ENCODE data around the gene TTLL4. TPM values are rescaled to one million over a fixed set of nuclear protein-coding genes. Genes with fewer than 3 reads are reported as not detected.

TTLL4 gene
- total and polyA plus RNA-seq, 11 donors, result 5.3 to 14.0 (median 6.0) TPM

DNA sequence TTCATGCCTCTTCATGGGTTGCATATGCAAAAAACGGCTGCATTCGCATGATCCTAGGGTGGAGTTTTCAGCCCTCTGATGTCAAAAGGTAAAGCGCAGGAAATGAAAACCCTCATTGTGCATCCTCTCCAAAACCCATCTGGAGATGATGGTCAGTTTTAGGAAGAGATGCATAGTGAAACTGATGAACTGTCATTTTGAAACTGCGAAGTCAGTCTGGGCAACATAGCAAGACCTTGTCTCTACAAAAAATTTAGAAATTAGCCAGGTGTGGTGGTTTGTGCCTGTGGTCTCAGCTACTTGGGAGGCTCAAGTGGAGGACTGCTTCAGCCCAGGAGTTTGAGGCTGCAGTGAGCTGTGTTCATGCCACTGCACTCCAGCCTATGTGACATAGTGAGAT lies 2.5 kb upstream of the TTLL4 start:
- Histone ChIP-seq H3K27ac (no peak overlapping the region), H3K27me3 (no peaks in the 10 kb centered on the region), H3K36me3 (no peaks in the 10 kb centered on the region), H3K4me1 (peaks cover 0 to 20% (median 8%) of the 10 kb centered on the region in 12 donors), H3K9me3 (no peaks in the 10 kb centered on the region), H3K4me3 (no peak overlapping the region)
- 88 to 96% (median 93%) methylated on average over 4 of the region's 4 CpGs for WGBS, 4 donors
- DNase-seq (no peak), ATAC-seq (no peak)
- intact Hi-C loops (cut with DNase I), result loop anchor here in 2 of 10 donors (2.0 to 5.0 kb wide), 2 partner anchors 35 to 134 kb away; partner anchors contain the start of genes RNF25 (in 1 of the 2) and STK36 (in 1 of the 2)
- no peak for TF ChIP-seq POLR2A (IDR thresholded peaks at IDR 0.05)
- TF ChIP-seq, protein P1, sequence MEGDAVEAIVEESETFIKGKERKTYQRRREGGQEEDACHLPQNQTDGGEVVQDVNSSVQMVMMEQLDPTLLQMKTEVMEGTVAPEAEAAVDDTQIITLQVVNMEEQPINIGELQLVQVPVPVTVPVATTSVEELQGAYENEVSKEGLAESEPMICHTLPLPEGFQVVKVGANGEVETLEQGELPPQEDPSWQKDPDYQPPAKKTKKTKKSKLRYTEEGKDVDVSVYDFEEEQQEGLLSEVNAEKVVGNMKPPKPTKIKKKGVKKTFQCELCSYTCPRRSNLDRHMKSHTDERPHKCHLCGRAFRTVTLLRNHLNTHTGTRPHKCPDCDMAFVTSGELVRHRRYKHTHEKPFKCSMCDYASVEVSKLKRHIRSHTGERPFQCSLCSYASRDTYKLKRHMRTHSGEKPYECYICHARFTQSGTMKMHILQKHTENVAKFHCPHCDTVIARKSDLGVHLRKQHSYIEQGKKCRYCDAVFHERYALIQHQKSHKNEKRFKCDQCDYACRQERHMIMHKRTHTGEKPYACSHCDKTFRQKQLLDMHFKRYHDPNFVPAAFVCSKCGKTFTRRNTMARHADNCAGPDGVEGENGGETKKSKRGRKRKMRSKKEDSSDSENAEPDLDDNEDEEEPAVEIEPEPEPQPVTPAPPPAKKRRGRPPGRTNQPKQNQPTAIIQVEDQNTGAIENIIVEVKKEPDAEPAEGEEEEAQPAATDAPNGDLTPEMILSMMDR (IDR thresholded peaks at IDR 0.05), result no peak

GRCh38 chr2:218709908-218710307 lies 727 bp upstream of the TTLL4 start:
- no peak for DNase-seq
- peak overlapping the region in 7 of 12 donors; percentile 76 to 93 (median 88) for H3K4me3 ChIP-seq
- H3K27ac ChIP-seq, result no peak overlapping the region
- H3K36me3 ChIP-seq, result no peaks in the 10 kb centered on the region
- peaks cover 0 to 33% (median 8%) of the 10 kb centered on the region in 12 donors for H3K4me1 ChIP-seq
- intact Hi-C loops (cut with DNase I), result loop anchor here in 9 of 10 donors (1.0 to 5.0 kb wide), 8 partner anchors 37 to 137 kb away; partner anchors contain the start of genes BCS1L (in 1 of the 9), CYP27A1 (in 1 of the 9), RNF25 (in 1 of the 9) and STK36 (in 1 of the 9)
- no peaks in the 10 kb centered on the region for H3K27me3 ChIP-seq
- no peaks in the 10 kb centered on the region for H3K9me3 ChIP-seq
- no peak for TF ChIP-seq POLR2A (IDR thresholded peaks at IDR 0.05)
- TF ChIP-seq, protein P1 (IDR thresholded peaks at IDR 0.05), result no peak
- WGBS, 4 donors, result 65 to 70% (median 68%) methylated on average over 8 of the region's 8 CpGs
- no peak for ATAC-seq

DNA sequence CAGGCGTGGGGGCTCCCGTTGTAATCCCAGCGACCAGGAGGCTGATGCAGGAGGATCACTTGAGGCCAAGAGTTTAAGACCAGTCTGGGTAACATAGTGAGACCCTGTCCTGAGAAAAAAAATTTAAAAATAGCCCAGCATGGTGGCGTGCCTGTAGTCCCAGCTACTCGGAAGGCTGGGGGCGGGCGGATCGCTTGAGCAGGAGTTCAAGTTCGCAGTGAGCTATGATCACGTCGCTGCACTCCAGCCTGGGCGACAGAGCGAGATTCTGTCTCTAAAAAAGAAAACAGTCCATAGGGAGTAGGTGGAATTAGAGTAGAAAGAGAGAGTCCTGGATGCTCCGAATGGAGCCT lies 325 bp upstream of the TTLL4 start:
- Histone ChIP-seq H3K36me3 (no peaks in the 10 kb centered on the region), H3K4me3 (peak overlapping the region in 10 of 12 donors; percentile 61 to 93 (median 88)), H3K9me3 (no peaks in the 10 kb centered on the region), H3K27ac (peak overlapping the region in 9 of 12 donors; percentile 20 to 96 (median 89)), H3K27me3 (no peaks in the 10 kb centered on the region), H3K4me1 (peaks cover 0 to 33% (median 8%) of the 10 kb centered on the region in 12 donors)
- no peak for DNase-seq
- 39 to 54% (median 48%) methylated on average over 14 of the region's 14 CpGs for WGBS, 4 donors
- intact Hi-C loops (cut with DNase I), result loop anchor here in 8 of 10 donors (1.0 to 5.0 kb wide), 6 partner anchors 52 to 137 kb away; partner anchors contain the start of genes BCS1L (in 1 of the 8), CYP27A1 (in 1 of the 8) and ZNF142 (in 1 of the 8)
- no peak for TF ChIP-seq POLR2A (IDR thresholded peaks at IDR 0.05)
- TF ChIP-seq, protein P1 (IDR thresholded peaks at IDR 0.05), result no peak
- peak in 3 of 4 donors; percentile 3 to 9 (median 4) for ATAC-seq

DNA sequence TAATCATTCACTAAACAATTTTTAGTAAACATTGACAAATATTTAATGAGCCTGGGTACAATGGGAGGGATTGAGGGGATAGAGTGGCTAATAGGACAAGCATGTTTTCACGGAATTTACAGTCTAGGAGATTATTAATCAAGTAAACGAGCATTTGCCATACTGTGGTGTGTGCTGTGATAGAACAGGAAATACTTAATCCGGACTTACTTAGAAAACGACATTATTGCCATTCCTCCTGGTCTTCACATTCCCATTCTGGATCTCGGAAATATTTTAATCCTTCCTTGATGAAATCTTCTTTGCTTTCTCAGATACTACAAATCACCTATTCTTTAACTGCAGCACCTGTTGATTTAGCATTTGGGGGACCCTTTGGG lies 905 bp downstream of the TTLL4 start:
- peak overlapping the region; percentile 61 to 93 (median 83) for H3K4me3 ChIP-seq
- WGBS, 4 donors, result 17 to 24% (median 20%) methylated on average over 5 of the region's 5 CpGs
- ATAC-seq (no peak), DNase-seq (no peak)
- no peaks in the 10 kb centered on the region for H3K27me3 ChIP-seq
- peaks cover 0 to 33% (median 8%) of the 10 kb centered on the region in 12 donors for H3K4me1 ChIP-seq
- H3K36me3 ChIP-seq, result peaks cover 0 to 8% (median 0%) of the 10 kb centered on the region in 9 donors
- TF ChIP-seq, protein P1 (IDR thresholded peaks at IDR 0.05), result no peak
- TF ChIP-seq POLR2A (IDR thresholded peaks at IDR 0.05), result no peak
- intact Hi-C loops (cut with DNase I), result loop anchor here in 8 of 10 donors (1.0 to 5.0 kb wide), 6 partner anchors 53 to 136 kb away; partner anchors contain the start of genes BCS1L (in 1 of the 8), CYP27A1 (in 1 of the 8) and ZNF142 (in 1 of the 8)
- peak overlapping the region in 11 of 12 donors; percentile 36 to 96 (median 91) for H3K27ac ChIP-seq
- H3K9me3 ChIP-seq, result no peaks in the 10 kb centered on the region
